ENCODE measurements around the gene ADM2.

GRCh38 chr22:50474710-50475651, 6.4 kb upstream of the ADM2 start, which contains the start of gene SBF1:
- TF ChIP-seq CTCF (IDR thresholded peaks at IDR 0.05; ENCODE audit: insufficient read depth, low read depth, low read length) (no peak), EZH2 (IDR thresholded peaks at IDR 0.05; ENCODE audit: insufficient read depth, low read length) (no peak)
